GM18498 (cell line): ENCODE measurements around the gene OCA2.
"Not testable (repeated sequence)": the region's sequence is repeated elsewhere in the genome, so short reads cannot be mapped to it uniquely, and the experiment has no call there.

Experiments used
- ATAC-seq: cut with Tn5 transposase; IDR thresholded peaks from one replicate; pipeline ENCODE4 v1.9.1; 2021; ENCODE audit warnings: mild to moderate bottlenecking, moderate library complexity; ENCODE audit not compliant: unreplicated experiment

Gene OCA2

GRCh38 chr15:27958911-27959578 is 140.1 kb downstream of the OCA2 start:
- no peak for ATAC-seq

- no peak for ATAC-seq
Measured at GRCh38 chr15:27956285-27956684, 142.8 kb downstream of the OCA2 start.

- no peak for ATAC-seq
Measured at GRCh38 chr15:27955087-27955486, 144.0 kb downstream of the OCA2 start.

DNA sequence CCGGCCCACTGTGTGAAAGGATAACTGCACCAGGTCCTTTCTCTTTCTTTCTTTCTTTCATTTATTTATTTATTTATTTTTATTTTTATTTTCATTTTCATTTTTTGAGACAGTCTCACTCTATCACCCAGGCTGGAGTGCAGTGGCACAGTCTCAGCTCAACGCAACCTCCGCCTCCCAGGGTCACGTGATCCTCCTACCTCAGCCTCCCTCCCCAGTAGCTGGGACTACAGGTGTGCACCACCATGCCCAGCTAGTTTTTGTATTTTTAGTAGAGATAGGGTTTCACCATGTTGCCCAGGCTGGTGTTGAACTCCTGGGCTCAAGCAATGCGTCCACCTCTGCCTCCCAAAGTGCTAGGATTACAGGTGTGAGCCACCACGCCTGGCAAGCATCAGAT is 146.5 kb downstream of the OCA2 start:
- not testable (repeated sequence) for ATAC-seq

GRCh38 chr15:27951191-27951890 is 147.8 kb downstream of the OCA2 start:
- no peak for ATAC-seq

GRCh38 chr15:27949089-27949488 is 150.0 kb downstream of the OCA2 start:
- no peak for ATAC-seq

- ATAC-seq, result no peak
Measured at GRCh38 chr15:27939246-27939645, 159.9 kb downstream of the OCA2 start.

GRCh38 chr15:27937851-27938250 is 161.3 kb downstream of the OCA2 start:
- no peak for ATAC-seq

GRCh38 chr15:27936164-27936563 is 163.0 kb downstream of the OCA2 start:
- ATAC-seq, result no peak

GRCh38 chr15:27935328-27935727 is 163.8 kb downstream of the OCA2 start:
- ATAC-seq, result no peak

DNA sequence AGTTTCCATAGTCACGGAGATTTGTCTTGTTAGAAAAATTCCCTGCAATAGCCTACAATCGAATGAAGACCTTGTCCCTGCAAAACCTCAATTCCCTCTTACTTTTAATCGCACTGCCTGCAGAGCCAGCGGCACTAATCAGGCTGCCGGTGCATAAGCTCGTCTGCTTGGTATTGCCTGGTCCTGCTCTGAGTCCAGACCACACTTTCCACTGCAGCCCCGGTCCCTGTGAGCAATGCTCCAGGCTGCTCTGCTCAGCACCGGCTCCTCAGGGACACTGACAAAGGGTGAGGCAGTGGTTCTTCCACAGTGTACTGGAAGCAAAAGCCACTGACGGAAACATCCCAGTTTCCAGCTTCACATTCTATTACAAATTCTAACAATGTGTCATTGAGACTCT is 164.3 kb downstream of the OCA2 start:
- ATAC-seq, result no peak

- no peak for ATAC-seq
Measured at GRCh38 chr15:27933562-27933961, 165.6 kb downstream of the OCA2 start.

DNA sequence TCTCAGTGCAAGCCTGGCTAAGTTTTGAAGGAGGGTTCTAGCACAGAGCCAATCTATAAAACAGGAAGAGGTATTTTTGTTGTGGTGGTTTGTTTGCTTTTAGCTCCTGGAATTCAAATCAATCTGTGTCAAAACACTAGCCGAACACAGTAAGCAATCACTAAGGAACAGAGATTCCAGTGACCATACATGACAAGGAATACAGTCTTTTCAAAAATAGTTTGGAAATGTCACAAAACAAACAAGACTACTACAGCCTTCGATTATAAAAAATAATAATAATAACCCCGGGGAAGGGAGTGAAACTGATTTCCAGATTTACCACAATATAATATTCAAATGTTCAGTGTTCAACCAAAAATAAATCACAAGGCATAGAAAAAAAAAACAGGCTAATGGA is 166.5 kb downstream of the OCA2 start:
- no peak for ATAC-seq

DNA sequence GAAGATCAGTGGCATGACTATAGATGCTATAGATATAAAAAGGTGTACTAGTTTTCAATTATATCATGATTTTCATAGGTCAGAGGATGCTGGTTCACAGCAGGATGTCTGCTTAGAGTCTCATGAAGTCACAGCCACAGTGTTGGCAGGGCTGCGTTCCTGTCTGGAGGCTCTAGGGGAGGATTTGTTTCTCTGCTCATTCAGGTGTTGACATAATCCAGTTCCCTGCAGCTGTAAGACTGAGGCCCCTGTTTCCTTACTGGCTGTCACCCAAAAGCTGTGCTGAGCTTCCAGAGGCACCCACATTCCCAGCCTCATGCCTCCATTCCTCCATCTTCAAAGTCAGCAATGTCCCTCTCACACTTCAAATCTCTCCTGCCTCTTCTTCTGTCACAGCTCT is 170.7 kb downstream of the OCA2 start:
- ATAC-seq, result no peak

DNA sequence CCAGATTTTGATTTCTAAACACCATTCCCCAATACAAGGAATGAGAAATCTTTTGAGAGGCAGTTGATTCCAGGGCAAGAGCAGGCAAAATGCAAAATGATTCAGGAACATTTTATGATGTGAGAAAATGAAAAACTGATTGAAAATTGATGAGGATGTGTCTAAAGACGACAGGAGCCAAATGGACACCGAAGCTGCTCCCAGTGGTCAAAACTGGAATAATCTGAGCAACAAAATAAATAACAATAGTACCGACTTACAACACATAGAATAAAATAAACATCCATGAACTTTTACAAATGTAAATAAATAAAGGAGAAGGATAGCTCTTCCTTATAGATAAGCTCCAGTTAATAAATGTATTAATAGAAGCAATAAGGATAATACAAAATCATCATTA is 186.8 kb downstream of the OCA2 start:
- no peak for ATAC-seq

- no peak for ATAC-seq
Measured at GRCh38 chr15:27906802-27907201, 192.3 kb downstream of the OCA2 start.

DNA sequence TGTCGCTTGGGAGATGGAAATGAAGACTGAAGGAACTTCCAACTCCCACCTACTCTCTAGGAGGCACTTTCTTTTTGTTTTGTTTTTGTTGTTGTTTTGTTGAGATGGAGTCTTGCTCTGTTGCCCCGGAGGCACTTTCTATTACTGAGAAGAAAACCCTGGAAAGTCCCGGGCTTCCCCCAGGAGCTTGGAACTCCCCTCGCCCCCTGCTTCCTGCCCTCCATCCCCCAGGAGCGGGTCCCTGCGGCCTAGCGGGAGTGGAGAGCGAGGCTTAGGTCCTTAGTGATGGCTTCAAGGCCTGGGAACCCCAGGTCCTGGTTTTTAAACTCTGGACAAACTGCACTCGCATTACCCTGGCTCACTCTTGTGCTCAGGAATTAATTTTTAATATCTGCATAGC is 195.7 kb downstream of the OCA2 start:
- no peak for ATAC-seq

GRCh38 chr15:27902680-27903385 is 196.3 kb downstream of the OCA2 start:
- ATAC-seq, result no peak

DNA sequence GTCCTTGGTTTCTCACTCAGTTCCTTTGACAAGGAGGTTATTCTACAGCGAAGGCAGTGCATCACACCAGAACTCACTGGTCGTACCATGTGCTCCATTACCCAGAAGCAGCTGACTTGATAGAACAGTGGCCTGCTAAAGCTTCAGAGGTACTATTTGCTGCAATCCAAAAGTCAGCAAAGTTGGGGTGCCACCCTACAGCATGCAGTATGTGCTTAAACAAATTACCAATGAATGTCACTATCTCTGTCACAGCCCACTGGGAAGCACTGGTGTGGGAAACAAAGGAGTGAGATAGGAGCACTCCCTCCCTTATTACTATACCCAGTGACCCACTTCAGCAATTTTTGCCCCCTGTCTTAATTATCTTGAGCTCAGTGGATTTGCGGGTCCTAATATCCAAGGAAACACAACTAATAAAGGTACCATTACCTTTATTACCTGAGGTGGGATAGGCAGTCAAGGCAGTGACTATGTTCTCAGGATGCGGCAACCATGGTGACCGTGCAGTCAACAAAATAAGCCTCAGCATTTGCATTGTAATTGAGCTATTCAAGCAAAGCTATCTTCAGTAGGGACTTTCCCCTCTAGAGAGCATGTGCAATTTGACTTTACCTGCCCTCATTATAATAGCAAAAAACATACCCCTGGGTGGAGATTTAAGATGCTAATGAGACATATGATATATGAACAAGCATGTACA is 199.4 kb downstream of the OCA2 start:
- ATAC-seq, result no peak

DNA sequence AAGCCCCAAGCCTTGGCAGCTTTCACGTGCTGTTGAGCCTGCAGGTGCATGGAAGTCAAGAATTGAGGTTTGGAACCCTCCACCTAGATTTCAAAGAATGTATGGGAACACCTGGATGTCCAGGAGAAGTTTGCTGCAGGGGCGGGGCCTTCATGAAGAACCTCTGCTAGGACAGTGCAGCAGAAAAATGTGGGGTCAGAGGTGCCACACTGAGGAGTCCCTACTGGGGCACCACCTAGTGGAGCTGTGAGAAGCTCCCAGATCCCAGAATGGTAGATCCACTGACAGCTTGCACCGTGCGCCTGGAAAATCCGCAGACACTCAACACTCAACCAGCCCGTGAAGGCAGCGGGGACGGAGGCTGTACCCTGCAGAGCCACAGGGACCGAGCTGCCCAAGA is 201.6 kb downstream of the OCA2 start:
- ATAC-seq, result no peak

- ATAC-seq, result no peak
Measured at GRCh38 chr15:27894645-27895044, 204.5 kb downstream of the OCA2 start.

- no peak for ATAC-seq
Measured at GRCh38 chr15:27889258-27889657, 209.9 kb downstream of the OCA2 start.
